Measurements from ENCODE around the gene SLC1A5. TPM values are rescaled to one million over a fixed set of nuclear protein-coding genes. Genes with fewer than 3 reads are reported as not detected.
A peak's percentile ranks its signal among the peaks of the same experiment; 100 is the strongest.

Gene SLC1A5
- total RNA-seq, 1 donor from 2014 or later: 233 TPM

- H3K27me3 ChIP-seq (ENCODE audit: insufficient read depth, low read length): no peaks in the 10 kb centered on the region
- DNase-seq (ENCODE audit: low read depth): no peak
- no peaks in the 10 kb centered on the region for H3K9me3 ChIP-seq (ENCODE audit: insufficient read depth, low read depth, low read length)
- peaks cover 11% of the 10 kb centered on the region for H3K4me1 ChIP-seq (ENCODE audit: insufficient read depth, low read length)
- no peak overlapping the region for H2AFZ ChIP-seq (ENCODE audit: low read depth, low read length)
- Mint-ChIP-seq H3K4me1 (ENCODE audit: low read depth, unreplicated experiment) (peaks cover 13% of the 10 kb centered on the region), H3K4me3 (ENCODE audit: unreplicated experiment) (peak overlapping the region; percentile 50), H3K27me3 (ENCODE audit: low read depth, unreplicated experiment) (no peaks in the 10 kb centered on the region), H3K27ac (ENCODE audit: unreplicated experiment) (no peak overlapping the region), H3K9me3 (ENCODE audit: unreplicated experiment) (no peaks in the 10 kb centered on the region), H3K36me3 (ENCODE audit: low read depth, unreplicated experiment) (peaks cover 7% of the 10 kb centered on the region)
- TF ChIP-seq, protein P1, sequence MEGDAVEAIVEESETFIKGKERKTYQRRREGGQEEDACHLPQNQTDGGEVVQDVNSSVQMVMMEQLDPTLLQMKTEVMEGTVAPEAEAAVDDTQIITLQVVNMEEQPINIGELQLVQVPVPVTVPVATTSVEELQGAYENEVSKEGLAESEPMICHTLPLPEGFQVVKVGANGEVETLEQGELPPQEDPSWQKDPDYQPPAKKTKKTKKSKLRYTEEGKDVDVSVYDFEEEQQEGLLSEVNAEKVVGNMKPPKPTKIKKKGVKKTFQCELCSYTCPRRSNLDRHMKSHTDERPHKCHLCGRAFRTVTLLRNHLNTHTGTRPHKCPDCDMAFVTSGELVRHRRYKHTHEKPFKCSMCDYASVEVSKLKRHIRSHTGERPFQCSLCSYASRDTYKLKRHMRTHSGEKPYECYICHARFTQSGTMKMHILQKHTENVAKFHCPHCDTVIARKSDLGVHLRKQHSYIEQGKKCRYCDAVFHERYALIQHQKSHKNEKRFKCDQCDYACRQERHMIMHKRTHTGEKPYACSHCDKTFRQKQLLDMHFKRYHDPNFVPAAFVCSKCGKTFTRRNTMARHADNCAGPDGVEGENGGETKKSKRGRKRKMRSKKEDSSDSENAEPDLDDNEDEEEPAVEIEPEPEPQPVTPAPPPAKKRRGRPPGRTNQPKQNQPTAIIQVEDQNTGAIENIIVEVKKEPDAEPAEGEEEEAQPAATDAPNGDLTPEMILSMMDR (IDR thresholded peaks at IDR 0.05; ENCODE audit: insufficient read depth, low read depth, low read length): no peak
- no peak for TF ChIP-seq EZH2 (IDR thresholded peaks at IDR 0.05; ENCODE audit: insufficient read depth, low read length)
- H3K27ac ChIP-seq (ENCODE audit: low read depth, low read length): no peak overlapping the region
- no peak overlapping the region for H3K4me2 ChIP-seq (ENCODE audit: low read length)
- FAIRE-seq: no peak
- peaks cover 96% of the 10 kb centered on the region for H3K79me2 ChIP-seq (ENCODE audit: insufficient read depth, low read length)
- H3K9ac ChIP-seq (ENCODE audit: low read length): no peak overlapping the region
- peaks cover 12% of the 10 kb centered on the region for H3K36me3 ChIP-seq (ENCODE audit: insufficient read depth, low read length)
- no peak overlapping the region for H3K4me3 ChIP-seq (ENCODE audit: insufficient read depth, low read depth, low read length)
- H4K20me1 ChIP-seq (ENCODE audit: insufficient read depth, low read length): peaks cover 89% of the 10 kb centered on the region
Observed at GRCh38 chr19:46741447-46741846, 46.9 kb downstream of the SLC1A5 start.

DNA sequence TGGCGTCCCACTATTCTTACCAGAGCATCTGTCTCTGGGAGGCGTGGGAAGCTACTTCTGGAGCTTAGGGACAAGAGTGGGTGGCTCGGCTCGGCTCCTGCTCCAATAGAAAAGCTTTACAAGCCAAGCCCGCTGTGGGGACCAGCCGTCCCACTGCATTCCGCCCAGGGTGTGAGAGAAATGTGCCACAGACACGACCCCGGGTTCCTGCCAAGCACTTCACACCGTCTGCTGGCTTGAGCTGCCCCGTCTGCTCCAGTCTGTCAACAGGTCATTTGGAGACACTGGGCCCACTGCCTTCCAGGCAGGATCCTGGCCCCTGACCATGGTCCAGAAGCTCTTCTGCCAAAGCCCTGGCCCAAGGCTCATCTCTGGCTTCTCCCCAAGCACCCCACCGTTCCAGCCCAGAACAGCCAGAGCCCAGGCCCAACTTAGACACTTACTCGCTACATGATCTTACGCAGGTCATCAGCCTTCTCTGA, 49.1 kb downstream of the SLC1A5 start:
- Mint-ChIP-seq H3K4me3 (ENCODE audit: unreplicated experiment) (peak overlapping the region; percentile 35), H3K4me1 (ENCODE audit: low read depth, unreplicated experiment) (peaks cover 8% of the 10 kb centered on the region), H3K36me3 (ENCODE audit: low read depth, unreplicated experiment) (peaks cover 5% of the 10 kb centered on the region), H3K27me3 (ENCODE audit: low read depth, unreplicated experiment) (no peaks in the 10 kb centered on the region), H3K27ac (ENCODE audit: unreplicated experiment) (no peak overlapping the region), H3K9me3 (ENCODE audit: unreplicated experiment) (no peaks in the 10 kb centered on the region)
- H3K9me3 ChIP-seq (ENCODE audit: insufficient read depth, low read depth, low read length): no peaks in the 10 kb centered on the region
- no peak overlapping the region for H3K4me3 ChIP-seq (ENCODE audit: insufficient read depth, low read depth, low read length)
- no peak overlapping the region for H2AFZ ChIP-seq (ENCODE audit: low read depth, low read length)
- H3K9ac ChIP-seq (ENCODE audit: low read length): no peak overlapping the region
- H3K36me3 ChIP-seq (ENCODE audit: insufficient read depth, low read length): peaks cover 12% of the 10 kb centered on the region
- no peak overlapping the region for H3K27ac ChIP-seq (ENCODE audit: low read depth, low read length)
- FAIRE-seq (no peak), DNase-seq (ENCODE audit: low read depth) (no peak)
- H3K27me3 ChIP-seq (ENCODE audit: insufficient read depth, low read length): no peaks in the 10 kb centered on the region
- H4K20me1 ChIP-seq (ENCODE audit: insufficient read depth, low read length): peaks cover 81% of the 10 kb centered on the region
- peaks cover 91% of the 10 kb centered on the region for H3K79me2 ChIP-seq (ENCODE audit: insufficient read depth, low read length)
- TF ChIP-seq, protein P1 (IDR thresholded peaks at IDR 0.05; ENCODE audit: insufficient read depth, low read depth, low read length): no peak
- TF ChIP-seq EZH2 (IDR thresholded peaks at IDR 0.05; ENCODE audit: insufficient read depth, low read length): no peak
- no peak overlapping the region for H3K4me2 ChIP-seq (ENCODE audit: low read length)
- H3K4me1 ChIP-seq (ENCODE audit: insufficient read depth, low read length): peaks cover 5% of the 10 kb centered on the region

GRCh38 chr19:46737761-46738171, 50.6 kb downstream of the SLC1A5 start:
- peaks cover 14% of the 10 kb centered on the region for H3K36me3 ChIP-seq (ENCODE audit: insufficient read depth, low read length)
- no peak overlapping the region for H3K4me2 ChIP-seq (ENCODE audit: low read length)
- DNase-seq (ENCODE audit: low read depth) (no peak), FAIRE-seq (no peak)
- Mint-ChIP-seq H3K27ac (ENCODE audit: unreplicated experiment) (no peak overlapping the region), H3K27me3 (ENCODE audit: low read depth, unreplicated experiment) (no peaks in the 10 kb centered on the region), H3K4me3 (ENCODE audit: unreplicated experiment) (peak overlapping the region; percentile 69), H3K9me3 (ENCODE audit: unreplicated experiment) (no peaks in the 10 kb centered on the region), H3K4me1 (ENCODE audit: low read depth, unreplicated experiment) (peaks cover 18% of the 10 kb centered on the region), H3K36me3 (ENCODE audit: low read depth, unreplicated experiment) (peaks cover 5% of the 10 kb centered on the region)
- peaks cover 15% of the 10 kb centered on the region for H3K4me1 ChIP-seq (ENCODE audit: insufficient read depth, low read length)
- no peak overlapping the region for H2AFZ ChIP-seq (ENCODE audit: low read depth, low read length)
- no peaks in the 10 kb centered on the region for H3K9me3 ChIP-seq (ENCODE audit: insufficient read depth, low read depth, low read length)
- TF ChIP-seq, protein P1 (IDR thresholded peaks at IDR 0.05; ENCODE audit: insufficient read depth, low read depth, low read length): no peak
- TF ChIP-seq EZH2 (IDR thresholded peaks at IDR 0.05; ENCODE audit: insufficient read depth, low read length): no peak
- H3K4me3 ChIP-seq (ENCODE audit: insufficient read depth, low read depth, low read length): no peak overlapping the region
- H3K9ac ChIP-seq (ENCODE audit: low read length): no peak overlapping the region
- peaks cover 91% of the 10 kb centered on the region for H3K79me2 ChIP-seq (ENCODE audit: insufficient read depth, low read length)
- no peaks in the 10 kb centered on the region for H3K27me3 ChIP-seq (ENCODE audit: insufficient read depth, low read length)
- peaks cover 82% of the 10 kb centered on the region for H4K20me1 ChIP-seq (ENCODE audit: insufficient read depth, low read length)
- H3K27ac ChIP-seq (ENCODE audit: low read depth, low read length): no peak overlapping the region
